ENCODE results near the gene PGAM5.
"Not testable (repeated sequence)": the region's sequence is repeated elsewhere in the genome, so short reads cannot be mapped to it uniquely, and the experiment has no call there.

Gene PGAM5

GRCh38 chr12:132690112-132690511, 20.5 kb upstream of the PGAM5 start:
- no peak for DNase-seq

GRCh38 chr12:132692030-132692429, 18.6 kb upstream of the PGAM5 start:
- not testable (repeated sequence) for DNase-seq

DNA sequence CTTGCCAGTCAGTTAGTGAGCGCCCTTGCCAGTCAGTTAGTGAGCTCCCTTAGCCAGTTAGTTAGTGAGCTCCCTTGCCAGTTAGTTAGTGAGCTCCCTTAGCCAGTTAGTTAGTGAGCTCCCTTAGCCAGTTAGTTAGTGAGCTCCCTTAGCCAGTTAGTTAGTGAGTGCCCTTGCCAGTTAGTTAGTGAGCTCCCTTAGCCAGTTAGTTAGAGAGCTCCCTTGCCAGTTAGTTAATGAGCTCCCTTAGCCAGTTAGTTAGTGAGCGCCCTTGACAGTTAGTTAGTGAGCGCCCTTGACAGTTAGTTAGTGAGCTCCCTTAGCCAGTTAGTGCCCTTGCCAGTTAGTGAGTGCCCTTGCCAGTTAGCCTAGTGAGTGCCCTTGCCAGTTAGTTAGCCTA, 15.8 kb upstream of the PGAM5 start:
- not testable (repeated sequence) for DNase-seq

DNA sequence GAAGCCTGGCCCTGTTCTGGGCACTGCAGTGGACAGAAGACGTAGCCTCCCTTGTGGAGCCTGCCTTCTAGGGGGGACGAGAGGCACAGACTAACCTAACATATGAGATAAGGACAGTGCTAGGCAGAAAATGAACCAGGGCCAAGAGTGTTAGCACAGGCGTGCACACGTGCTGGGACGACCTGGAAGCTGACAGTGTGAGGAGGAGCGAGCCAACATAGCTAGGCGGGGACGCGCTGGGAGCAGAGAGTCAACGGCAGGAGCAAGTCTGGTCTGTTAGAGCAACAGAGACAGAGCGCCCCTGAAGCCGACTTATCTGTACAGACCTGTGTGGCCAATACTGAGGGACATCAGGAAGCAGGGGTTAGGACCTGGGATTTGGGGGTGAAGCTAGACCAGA, 15.2 kb upstream of the PGAM5 start:
- DNase-seq, result no peak

- no peak for DNase-seq
Measured at GRCh38 chr12:132698341-132698740, 12.3 kb upstream of the PGAM5 start.

GRCh38 chr12:132700212-132700822, 10.3 kb upstream of the PGAM5 start:
- no peak for DNase-seq

- DNase-seq, result no peak
Measured at GRCh38 chr12:132702640-132703039, 8.0 kb upstream of the PGAM5 start.

- DNase-seq, result no peak
Measured at GRCh38 chr12:132703641-132704040, 7.0 kb upstream of the PGAM5 start.

DNA sequence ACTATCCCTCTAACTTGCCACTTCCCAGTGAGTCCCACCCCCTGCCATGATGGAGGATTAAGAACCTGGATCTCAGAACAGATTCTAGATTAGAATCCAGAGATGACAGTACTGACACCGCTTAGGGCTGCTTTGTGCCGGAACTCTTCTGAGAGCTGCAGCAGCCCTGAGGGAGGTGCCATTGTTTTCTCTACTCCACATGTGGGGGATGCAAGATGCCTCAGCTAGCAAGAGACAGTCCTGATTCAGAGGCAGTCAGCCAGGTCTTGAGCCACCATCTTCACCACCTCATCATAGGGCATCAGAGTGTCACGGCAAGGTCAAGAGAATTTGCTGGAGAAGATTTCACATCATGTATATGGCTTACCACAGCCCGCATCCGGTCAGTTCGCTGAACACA, 3.4 kb upstream of the PGAM5 start:
- DNase-seq, result no peak

DNA sequence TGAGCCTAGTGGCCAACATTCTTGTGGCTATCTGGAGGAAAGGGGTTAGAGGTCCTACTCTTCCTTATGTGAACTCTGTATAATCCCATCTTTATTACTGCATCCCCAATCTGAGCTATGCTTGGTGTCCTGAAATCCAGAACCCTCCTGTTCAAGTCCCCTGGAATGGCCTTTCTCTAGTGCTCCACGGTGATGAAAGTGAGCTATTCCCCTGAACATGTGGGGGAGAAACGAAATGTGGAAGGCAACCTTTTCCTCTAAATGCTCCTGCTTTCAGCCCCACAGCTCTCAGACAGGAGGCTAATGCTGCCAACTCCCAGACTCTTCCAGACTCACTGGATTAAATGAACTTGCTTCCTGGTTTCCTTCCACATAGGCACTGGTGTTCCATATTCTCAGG, 2.5 kb upstream of the PGAM5 start:
- DNase-seq, result no peak

GRCh38 chr12:132710043-132710404, 618 bp upstream of the PGAM5 start:
- DNase-seq, result peak; percentile 51

DNA sequence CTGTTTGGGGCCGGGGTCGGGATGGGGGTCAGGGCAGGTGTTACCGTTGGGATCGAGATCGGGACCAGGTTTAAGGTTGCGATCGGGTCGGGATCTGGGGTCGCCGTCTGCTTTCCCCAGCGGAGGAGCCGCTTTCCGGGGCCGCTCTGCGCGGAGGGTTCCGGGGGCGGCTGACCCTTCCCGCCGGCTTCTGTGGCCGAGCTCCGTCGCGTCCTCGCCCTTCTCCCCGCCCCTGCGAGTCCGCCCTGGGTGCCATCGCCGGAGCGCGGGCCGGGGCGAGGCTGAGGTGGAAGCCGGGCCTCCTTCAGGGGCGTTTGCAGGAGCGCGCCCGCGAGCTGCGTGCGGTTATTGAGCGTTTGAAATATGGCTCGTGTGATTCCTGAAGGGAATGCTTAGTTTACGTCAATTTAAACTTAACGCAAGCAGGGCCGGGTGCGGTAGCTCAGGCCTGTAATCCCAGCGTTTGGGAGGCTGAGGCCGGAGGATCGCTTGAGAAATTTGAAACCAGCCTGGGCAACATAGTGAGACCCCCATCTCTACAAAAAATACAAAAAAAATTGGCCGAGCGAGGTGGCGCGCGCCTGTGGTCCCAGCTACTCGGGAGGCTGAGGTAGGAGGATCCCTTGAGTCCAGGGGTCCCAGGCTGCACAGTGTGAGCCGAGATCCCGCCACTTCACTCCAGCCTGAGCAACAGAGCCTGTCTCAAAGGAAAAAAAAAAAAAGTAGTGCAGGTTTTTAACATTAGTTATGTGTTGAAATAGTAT, 620 bp downstream of the PGAM5 start:
- DNase-seq, result peak; percentile 43

DNA sequence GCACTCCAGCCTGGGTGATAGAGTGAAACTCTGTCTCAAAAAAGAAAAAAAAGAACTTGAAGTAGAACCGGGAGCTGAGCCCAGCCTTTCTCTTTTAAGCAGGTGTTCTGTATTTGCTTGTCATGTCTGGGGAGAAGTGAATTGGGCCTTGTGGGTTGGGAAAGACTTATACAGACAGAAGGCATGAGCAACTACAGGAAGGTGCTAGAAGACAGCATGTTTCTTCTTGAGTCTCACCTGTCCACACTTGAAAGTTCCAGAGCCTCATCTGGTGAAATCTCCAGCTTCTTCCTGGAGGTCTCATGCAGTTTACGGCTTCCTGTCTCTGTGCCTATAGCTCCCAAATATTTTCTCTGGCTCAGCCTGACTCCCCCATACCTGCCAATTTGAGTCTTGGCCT, 2.5 kb downstream of the PGAM5 start:
- DNase-seq, result no peak

GRCh38 chr12:132715874-132716273, 5.2 kb downstream of the PGAM5 start:
- DNase-seq, result no peak

DNA sequence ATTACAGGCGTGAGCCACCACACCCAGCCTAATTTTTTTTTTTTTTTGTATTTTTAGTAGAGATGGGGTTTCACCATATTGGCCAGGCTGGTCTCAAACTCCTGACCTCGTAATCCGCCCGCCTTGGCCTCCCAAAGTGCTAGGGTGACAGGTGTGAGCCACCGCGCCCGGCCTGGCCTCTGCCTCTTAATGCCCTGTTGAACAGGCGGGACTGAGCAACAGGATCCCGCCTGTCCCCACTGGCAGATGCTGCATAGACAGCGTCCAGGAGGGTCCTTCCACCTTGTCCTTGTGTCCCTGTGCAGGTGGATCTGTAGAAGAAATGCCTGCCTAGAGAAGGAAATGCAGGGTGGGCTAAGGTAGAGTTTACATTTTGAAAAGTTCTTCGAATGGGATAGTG, 5.7 kb downstream of the PGAM5 start:
- no peak for DNase-seq

- DNase-seq, result no peak
Measured at GRCh38 chr12:132717011-132717410, 6.4 kb downstream of the PGAM5 start.

- no peak for DNase-seq
Measured at GRCh38 chr12:132717531-132718387, 7.1 kb downstream of the PGAM5 start.

DNA sequence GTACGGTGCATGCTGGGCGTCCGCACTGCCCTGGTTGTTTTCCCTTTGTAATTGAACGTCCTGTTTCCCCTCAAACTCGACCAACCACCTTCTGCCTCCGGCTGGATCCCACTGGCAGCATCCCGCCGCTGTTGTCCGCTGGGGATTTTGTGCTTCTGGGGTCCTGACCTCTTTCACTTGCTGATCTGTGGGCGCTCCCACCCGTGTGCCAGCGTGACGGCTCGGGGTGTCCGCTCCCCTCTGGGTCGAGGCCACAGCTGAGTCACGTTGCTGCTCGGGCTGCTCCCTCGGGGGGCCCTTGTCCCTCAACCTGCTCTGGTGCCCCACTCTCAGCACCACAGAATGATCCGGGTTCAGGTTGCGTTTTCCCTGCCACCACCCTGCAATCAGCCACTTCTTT, 8.0 kb downstream of the PGAM5 start:
- DNase-seq, result no peak

- no peak for DNase-seq
Measured at GRCh38 chr12:132719141-132719953, 8.7 kb downstream of the PGAM5 start.

GRCh38 chr12:132719954-132720324, 9.3 kb downstream of the PGAM5 start:
- no peak for DNase-seq

- no peak for DNase-seq
Measured at GRCh38 chr12:132720606-132721345, 10.1 kb downstream of the PGAM5 start.

- DNase-seq, result no peak
Measured at GRCh38 chr12:132723015-132723763, 12.5 kb downstream of the PGAM5 start.
